Activated CD4-positive, alpha-beta T cell treated with anti-CD3 and anti-CD28 coated beads, Interleukin-2, amount 50 U/mL, for 4 hours (primary cell): Measurements from ENCODE around the gene MAPKAP1.

Experiments
- DNase-seq, 2 experiments: peaks; one replicate each; pipeline ENCODE4 v3.0.0-alpha.2; 2020

MAPKAP1 gene

DNA sequence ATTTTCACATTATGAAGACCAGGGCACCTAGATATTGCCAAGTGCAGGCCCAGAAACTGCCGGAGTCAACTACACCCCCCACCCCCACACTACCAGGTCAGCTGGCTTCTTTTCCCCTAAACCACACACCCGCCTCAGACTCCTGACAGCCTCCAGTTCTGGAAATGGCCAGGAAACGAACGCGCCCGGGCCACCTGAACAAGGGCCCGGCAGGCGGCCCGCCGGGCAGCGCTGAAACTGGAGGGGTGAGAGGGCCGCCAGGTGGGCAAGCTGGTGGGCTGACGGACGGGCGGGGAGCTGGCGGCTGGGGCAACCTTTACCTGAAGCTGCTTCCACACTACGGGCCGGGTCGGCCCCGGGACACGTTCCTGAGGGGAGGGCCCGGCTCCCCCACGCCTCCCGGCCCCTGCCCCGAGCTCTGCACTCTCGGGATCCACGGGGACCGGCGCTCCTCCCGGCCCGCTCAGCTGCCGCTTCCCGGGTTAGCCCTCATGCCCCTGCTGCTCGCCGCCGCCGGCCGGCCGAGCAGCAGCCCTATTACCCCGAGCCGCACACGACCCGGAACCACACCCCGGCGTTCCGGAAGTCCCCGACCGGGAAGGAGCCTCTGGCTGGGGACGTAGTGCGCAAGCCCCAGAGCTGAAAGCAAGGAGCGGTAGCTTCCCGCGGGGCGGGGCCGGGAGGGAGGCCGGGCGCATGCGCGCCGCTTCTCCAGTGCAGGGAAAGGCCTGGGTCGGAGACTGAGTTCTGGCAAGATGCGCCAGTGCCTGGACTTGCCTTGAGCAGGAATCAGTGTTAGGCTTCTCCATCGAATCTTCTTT, at the start of gene MAPKAP1:
Gene MAPKAP1 (minus strand): TSS at position 558 of the 821 bp plus-strand sequence. CDS start 34,634 bp downstream, outside the sequence.
- peak; percentile 91 to 92 for DNase-seq

DNA sequence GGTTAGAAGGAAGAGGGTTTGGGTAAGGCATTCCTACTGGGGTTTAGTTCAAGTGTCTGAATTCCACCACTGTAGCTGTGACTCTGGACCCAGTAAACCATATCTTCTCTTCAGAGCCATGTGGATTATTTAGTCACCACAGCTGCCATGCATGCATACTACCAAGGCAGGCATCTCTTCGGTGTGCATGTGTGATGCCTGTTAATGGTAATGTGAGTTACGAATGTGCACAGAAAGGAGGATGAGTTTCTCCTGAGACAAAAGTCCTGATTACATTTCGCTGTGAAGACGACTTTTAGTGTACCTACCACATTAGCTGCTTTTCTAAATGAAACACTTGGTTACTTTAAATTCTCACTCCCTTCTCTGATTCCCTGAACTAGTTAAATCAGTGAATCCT, 49.5 kb upstream of the MAPKAP1 start:
- DNase-seq, result no peak

DNA sequence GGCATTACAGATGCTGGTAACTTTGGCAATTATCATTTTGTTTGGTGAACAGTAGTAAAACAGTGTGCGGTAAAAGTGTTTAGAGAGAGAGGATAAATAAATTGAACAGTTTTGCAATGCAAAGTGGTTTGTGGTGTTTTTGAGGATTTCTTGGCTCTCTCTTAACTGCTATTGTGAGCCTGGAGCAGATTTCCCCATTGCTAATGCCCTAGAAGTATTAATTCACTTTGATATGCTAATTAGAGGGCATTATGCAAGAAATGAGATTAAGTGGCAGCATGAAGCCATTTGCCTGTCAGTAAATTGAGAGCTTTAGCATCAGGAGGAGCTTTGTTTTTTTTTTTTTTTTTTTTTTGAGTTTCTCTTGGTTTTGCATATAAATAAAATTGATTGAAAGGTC, 48.3 kb upstream of the MAPKAP1 start:
- DNase-seq, result no peak

DNA sequence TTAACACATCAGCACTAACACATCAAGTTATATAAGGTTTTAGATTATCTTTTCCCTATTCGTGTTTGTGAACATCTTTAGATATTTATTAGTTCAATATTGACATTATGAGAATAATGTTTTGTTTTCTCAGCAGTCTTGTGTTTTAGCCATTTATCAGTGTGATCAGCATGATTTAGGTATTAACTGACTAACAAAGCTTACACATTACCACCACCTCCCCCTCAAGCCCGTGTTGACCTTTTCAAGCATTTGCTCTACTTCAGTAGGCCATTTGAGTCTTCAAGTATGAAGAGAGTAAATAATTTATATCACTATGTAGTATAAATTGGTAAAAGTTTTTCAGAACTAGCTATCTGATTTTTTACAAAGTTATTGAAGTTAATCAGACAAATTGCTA, 47.1 kb upstream of the MAPKAP1 start:
- no peak for DNase-seq

DNA sequence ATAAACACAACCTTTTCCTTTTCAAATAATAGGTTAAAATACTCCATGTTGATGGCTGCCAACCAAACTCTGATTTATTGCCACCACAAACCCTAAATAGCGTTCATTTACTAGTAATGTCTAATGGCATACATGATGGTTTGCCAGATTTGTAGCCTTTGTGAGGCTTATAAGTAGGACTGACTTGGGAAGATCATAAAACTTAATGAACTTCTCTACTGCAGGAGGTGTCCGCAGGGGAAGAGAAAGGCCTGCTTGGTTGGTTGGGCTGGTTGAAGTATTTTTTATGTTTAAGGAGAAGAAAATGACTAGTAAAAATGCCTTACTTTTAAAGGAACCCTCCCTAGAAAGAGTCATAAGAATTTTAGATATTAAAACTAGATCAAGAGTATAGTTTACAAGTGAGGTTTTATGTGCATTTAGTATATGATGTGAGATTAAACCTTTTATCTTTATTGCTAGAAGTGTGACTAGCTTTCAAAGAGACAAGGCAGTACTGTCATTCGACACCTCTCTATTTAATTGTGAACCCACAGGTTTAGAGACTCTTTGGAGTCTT, 45.1 kb upstream of the MAPKAP1 start:
- no peak for DNase-seq

DNA sequence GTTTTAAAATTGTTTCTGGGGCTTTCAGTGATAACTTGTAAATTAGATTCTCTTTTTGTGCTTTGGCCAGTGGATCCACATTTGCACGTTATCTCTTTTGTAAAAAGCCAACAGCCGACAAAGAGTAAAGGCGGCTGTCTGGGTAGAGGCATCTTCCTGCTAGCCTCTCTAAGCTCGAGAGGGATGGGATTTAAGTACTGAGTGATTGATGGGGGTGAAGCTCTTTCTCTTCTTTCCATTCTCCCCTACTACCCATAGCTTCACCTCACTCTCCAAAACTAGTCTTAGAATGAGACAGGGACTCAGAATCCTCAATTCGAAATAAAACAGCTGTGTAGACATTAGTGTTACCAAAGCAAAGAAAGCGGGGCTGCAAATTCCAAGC, 43.6 kb upstream of the MAPKAP1 start:
- DNase-seq, result no peak

DNA sequence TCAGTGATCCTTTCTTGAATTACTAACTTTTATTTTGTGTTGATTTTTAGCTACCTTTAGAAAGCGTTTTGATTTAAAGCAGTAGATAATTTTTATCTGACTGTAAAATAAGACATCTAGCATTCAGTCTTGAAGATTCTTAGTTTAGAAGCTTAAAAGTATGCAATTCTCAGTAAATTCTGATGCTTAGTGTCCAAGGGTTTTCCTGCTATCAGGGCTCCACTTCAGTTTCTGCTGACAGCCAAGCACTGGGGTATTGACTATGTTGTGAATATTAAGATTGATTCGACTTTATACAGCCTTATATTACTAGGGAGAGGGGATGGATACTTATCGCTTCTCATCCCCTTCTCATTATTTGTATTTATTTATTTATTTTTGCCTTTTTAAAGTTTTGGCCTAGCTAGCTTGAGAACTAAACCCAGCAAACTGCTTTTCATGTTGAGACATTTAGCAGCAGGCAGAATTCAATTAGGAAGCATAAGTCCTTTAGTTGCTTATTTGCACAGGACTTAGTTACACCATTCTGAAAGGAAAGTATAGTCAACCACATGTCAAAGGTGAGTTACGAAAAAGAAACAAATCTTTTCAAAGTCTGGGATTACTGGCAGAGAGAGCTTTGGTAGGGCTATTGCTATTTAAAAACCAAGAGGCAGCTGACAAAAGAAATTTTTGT, 43.1 kb upstream of the MAPKAP1 start:
- DNase-seq, result no peak

DNA sequence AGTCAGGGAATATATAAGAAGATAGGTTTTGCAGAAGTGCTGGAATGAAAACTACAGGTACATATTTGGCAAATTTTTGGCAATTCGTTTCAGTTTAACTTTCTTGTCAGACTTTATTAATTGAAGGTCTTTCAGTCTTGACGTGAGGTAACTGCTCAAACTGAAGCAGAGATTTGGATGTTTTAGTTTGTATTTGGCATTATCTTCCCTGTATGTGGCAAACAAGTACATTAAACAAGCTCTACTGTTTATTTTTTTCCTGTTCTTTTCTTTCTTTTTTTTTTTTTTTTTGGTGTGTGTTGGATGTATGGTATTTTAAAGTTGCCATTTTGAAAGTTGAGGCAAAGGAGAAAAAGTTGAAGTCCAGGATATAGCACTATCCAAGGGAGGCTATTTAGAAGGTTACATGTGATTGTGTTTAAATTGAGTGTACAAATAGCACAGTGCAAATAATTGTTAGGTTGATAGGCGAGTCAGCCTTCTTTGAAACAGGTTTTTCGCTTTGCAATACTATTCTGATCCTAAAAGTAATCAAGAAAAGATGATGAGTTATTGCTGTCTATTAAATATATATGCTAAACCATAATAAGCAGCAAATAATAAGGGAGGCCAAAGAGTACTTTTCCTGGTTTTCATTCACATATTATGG, 42.4 kb upstream of the MAPKAP1 start:
- DNase-seq, result no peak

DNA sequence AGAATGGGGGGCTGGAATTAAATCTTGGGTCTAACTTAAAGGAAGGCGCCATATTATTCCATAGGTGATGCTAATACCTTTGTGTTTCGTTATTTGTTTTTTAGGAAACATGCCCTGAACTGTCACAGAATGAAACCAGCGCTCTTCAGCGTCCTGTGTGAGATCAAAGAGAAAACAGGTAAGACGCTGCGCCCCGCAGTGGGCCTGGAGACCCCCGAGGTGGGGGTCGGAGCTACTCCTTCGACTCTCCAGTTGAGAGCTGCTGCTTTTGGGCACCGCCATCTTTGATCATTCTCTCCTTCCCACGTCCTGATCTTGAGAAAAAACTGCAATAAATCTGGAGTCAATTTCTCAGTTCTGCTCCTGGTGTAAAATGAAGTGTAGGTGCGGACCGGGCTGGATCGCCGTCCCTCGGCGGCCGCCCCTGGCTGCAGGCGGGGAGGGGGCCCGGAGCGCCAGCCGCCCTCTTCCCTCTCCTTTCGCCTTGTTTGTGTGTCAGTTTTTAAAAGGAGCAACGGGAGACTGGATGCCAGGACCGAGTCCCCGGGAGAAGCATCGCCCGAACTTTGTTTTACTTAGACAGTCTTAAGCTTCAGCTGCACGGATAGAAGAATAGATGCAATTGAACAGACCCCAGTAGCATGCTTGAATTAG, 41.6 kb upstream of the MAPKAP1 start:
- no peak for DNase-seq

DNA sequence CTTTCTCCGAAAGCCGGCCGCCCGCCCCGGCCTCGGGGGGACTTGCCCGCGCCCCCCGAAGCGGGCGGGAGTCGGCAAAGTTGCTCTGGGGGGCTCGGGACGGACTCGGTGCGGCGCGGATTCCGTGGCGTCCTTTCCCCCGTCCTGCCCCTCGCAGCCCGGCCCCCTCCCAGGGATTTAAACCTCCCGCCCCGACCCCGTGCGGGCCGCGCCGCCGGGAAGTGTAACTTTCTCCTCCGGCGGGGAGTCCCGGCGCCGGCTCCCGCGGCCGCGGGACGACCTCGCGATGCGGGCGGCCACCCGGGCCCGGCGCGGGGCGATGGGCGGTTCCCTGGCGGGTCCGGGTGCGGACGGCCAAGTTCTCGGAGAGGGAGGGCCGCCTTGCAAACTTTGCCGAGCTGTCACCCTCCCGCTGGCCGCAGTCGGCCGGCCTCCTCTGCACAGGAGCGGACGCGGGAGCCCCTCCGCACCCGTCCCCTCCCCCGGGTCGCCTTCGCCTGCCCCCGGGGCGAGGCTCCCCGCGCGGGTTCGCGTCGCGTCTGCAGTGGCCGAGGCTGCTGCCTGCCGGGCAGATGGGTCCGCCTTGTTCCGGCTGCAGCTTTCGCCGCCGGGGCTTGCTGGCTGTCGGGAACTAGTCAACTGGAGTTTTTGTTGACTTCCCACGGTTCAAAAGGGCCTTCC, 40.9 kb upstream of the MAPKAP1 start:
- DNase-seq, result peak in 1 of 2 experiments; percentile 18

DNA sequence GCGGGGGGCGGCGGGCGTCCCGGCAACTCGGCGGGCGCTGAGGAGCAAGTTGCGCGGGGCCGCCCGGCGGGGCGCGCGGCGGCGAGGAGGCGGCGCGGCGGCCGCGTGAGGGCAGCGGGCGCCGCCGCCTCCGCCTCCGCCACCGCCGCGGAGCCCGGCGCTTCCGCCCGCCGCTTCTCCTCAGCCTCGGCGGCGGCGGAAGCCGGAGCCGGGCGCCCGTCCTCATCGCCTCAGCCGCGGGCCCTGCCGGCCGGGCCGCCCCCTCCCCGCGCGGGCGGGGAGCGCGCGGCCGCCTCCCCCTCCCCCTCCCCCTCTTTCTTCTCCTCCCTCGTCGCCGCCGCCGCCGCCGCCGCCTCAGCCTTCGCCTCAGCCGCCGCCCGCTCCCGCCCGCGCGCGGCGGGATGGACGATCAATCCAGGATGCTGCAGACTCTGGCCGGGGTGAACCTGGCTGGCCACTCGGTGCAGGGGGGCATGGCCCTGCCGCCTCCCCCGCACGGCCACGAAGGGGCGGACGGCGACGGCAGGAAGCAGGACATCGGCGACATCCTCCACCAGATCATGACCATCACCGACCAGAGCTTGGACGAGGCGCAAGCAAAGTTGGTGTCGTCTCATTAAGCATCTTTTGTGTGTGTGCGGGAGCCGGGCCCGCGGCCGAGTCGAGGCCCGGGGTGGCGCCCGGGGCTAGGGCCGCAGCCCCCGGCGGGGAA, 40.2 kb upstream of the MAPKAP1 start, which contains the start of gene PBX3:
Gene PBX3 (plus strand): TSS at position 321 of the 712 bp plus-strand sequence.
- DNase-seq, result peak; percentile 40 to 42

DNA sequence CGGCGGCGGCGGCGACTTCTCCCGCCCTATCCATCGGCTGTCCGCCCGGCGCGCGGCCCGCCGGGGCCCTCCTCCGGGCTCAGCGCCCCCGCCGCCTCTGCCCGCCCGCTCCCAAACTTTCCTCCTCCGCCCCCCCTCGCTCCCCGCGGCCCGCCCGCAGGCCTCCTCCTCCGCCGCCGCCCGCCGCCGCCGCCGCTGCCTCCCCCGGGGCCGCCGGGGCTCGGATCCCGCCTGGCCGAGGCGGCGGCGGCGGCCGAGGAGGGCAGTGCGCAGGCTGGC, 39.7 kb upstream of the MAPKAP1 start:
- no peak for DNase-seq

DNA sequence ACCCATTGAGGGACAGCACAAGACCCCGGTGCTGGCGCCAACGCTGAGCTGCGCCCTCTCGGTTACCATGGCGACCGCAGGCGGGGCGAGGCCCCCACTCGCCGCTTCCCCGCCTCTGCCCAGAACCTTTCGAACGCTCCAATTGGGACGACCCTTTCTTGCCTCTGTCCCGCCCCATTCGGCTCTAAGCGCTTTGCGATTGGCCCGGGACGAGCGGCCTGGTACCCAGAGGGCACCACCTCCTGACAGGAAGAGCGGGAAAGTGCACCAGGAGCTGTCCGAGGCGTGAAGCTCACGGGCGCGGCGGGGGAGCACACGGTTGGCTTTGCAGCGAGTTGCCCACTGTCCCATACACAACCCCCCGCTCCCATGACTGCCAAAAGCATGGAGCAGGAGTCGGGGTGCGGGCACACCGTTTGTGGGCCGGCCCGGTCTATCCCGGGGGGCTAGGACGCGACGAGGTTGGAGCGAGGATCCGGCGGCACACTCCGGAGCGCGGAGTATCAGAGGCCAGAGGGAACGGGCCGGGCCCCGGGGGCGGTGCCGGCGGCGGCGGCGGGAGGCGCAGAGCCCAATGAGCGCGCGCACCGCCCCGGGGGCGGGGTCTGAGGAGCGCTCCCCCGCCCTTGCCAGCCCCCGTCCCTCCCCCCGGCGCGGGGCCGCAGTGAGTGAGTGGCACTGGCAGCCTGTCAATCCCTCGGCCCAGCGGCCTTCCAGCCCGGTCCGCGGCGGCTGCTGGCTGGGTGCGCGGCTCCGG, 39.2 kb upstream of the MAPKAP1 start:
- peak; percentile 83 to 86 for DNase-seq

DNA sequence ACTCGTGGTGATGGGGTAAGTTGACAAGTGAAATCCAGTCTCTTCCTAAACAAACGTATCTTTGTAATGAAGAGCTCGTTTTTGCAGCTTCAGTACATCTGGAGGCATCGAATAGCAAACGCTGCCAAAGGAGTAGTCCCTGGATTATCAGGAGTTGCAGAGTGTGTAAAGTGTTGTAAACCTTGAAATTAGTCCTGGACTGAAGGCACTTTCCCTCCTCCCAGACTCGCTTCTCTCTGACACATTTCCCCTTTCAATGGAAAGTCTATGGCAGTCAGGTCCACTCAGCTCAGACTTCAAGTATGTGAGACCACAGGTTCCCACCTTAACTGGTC, 38.6 kb upstream of the MAPKAP1 start:
- no peak for DNase-seq

DNA sequence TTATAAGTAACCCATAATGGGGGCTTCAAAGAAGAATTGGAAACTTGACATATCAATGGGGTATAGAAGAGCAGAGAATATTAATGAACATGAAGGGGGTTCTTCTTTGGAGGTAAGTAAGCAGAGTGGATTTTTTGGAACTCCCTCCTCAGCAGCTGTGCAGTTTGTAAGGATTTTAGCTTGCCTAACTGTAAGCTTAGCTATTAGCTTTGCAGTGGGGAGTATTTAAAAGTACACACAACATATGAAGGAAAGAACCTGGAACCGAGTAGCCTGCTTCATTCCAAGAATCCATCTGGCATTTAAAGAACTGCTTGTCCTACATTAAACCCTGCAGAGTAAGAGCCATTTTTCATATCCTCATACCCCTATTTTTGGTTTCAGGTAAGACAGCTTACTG, 38.0 kb upstream of the MAPKAP1 start:
- DNase-seq, result no peak

DNA sequence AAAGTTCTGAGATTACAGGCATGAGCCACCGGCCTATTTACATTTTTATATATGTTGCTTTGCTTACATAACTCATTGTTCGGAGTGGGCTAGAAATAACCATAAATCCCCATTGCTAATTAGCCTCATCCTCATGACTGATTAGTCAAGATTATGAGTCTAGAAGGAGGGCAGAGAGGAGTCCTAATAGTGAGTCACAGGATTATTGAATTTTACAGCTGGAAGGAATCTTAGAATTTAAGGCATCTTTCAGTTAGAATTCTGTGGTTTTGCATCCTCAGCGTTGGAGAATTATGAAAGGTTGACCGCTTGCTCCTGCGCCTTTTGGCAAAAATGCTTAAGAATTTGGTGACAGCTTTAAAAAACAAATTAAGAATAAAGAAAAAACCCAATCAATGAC, 37.6 kb upstream of the MAPKAP1 start:
- DNase-seq, result no peak

DNA sequence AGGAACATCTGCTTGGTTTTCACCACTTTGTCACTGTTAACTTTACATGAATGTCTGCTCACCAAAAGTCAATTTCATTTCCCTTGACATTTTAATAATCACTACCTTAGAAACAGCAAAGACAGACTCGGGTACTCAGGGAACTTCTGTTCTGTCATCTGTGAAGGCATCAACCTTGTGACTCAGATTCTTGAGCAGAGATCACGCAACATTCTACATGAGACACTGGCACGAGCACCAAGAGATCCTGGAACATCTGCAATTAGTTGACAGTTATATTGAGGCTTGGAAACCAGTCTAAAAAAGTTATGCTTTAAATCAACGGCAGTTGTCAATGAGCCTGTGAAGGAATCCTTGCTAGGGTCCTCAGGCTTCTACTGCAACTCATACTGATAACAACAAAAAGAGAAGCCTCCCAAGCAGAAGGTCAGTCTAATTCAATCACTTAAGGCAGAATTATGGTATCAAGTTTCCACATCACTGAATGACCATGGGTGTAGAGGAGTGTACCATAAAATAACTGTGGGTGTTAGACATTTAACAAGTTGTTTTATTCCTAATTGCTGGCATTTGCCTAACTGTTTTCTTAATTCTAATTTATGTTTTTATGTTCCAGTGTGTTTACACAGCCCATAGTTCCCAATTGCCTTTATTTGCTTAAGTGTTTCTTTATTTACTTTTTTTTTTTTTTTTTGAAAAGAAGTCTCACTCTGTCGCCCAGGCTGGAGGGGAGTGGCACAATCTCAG, 36.8 kb upstream of the MAPKAP1 start:
- DNase-seq, result no peak

DNA sequence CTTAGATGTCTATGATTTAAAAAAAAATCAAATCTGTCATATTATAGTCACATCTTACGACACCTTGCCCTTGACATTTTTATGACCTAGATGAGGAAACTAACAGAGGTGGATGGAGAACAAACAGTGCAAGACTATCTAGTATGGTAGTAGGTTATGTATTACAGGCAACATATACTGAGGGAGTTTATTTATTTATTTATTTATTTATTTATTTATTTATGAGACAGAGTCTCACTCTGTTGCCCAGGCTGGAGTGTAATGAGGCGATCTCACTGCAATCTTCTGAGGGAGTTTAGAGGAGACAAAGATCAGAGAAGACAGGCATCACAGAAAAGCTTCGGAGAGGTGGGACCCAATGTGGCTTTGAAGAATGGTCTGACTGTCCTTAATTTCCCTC, 35.6 kb upstream of the MAPKAP1 start:
- no peak for DNase-seq

DNA sequence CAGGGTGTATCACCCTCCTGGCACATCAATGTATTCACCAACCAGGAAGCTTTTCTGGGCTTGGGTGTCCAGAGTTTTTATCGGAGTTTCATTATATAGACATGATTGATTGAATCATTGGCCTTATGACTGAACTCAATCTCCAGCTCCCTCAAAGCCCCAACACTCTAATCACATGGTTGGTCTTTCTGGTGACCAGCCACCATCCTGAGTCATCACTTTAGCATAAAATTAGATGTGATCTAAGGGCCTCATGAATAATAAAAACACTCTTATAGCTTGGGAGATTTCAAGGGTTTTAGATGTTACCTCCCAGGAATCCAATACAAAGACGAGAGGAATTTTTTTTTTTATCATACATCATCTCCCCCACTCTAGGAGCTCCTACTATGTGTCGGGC, 32.4 kb upstream of the MAPKAP1 start:
- DNase-seq, result no peak

DNA sequence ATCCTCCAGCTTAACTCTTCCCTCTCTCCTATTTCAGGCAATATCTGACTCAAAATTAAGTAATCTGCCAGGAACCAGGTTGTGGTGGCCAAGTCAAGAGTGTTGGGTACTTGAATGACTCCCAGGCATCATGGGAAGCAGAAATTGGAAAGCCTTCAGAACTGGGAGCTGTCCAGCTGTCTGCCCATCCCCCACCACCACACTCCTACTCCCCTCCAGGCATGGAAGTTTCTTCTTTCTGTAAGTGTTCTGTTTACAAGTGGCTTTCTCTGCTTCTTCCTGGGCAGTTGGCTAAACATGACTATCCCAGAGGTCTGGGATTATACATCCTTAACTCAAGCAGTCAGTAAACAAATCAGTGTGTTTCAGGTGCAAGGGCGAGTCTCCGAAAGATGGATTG, 25.6 kb upstream of the MAPKAP1 start:
- no peak for DNase-seq

DNA sequence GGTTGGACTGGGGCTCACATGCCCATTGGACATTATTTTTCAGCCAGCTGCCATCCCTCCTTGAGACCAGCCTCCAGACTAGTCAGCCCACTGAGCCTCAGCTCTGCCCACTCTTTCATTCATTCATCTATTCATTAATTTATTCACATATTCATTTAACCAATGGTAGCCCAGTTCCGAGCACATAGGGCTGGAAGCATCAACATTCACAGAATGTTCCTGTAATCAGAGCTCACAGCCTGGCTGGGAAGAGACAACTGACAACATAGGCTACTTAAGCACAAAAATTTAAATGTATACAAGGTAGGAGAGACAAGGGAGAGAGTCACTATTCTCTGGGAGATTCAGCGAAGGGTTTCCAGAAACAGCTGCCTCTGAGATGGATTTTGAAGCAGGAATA, 23.2 kb upstream of the MAPKAP1 start:
- DNase-seq, result no peak
